C4-2B (cell line): ENCODE results near the gene KL.

Experiments
- H3K27ac ChIP-seq: fragments of 450-650 bp; 2 replicates; pipeline ENCODE4 v1.5.1; 2017
- ZFX ChIP-seq: fragments of 450-650 bp; IDR thresholded peaks from 2 replicates; pipeline ENCODE4 v1.6.1; 2017
- TF ChIP-seq, protein P1 (sequence below): fragments of 450-650 bp; conservative IDR thresholded peaks from 2 replicates; pipeline ENCODE4 v1.5.1; 2017; ENCODE audit warnings: mild to moderate bottlenecking

KL gene

DNA sequence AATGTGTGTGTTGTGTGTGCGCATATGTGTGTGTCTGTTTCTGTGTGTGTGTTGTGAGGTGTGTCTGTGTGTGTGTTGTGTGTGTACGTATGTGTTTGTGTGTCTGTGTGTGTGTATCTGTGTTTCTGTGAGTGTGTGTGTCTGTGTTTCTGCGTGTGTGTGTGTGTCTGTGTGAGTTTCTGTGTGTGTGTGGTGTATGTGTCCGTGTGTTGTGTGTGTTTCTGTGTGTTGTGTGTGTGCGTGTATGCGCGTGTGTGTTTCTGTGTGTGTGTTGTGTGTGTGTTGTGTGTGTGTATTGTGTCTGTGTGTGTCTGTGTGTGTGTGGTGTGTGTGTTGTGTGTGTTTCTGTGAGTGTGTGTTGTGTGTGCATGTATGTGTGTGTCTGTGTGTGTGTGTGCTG lies 38.9 kb upstream of the KL start:
- no peak for TF ChIP-seq ZFX
- TF ChIP-seq, protein P1, sequence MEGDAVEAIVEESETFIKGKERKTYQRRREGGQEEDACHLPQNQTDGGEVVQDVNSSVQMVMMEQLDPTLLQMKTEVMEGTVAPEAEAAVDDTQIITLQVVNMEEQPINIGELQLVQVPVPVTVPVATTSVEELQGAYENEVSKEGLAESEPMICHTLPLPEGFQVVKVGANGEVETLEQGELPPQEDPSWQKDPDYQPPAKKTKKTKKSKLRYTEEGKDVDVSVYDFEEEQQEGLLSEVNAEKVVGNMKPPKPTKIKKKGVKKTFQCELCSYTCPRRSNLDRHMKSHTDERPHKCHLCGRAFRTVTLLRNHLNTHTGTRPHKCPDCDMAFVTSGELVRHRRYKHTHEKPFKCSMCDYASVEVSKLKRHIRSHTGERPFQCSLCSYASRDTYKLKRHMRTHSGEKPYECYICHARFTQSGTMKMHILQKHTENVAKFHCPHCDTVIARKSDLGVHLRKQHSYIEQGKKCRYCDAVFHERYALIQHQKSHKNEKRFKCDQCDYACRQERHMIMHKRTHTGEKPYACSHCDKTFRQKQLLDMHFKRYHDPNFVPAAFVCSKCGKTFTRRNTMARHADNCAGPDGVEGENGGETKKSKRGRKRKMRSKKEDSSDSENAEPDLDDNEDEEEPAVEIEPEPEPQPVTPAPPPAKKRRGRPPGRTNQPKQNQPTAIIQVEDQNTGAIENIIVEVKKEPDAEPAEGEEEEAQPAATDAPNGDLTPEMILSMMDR, result no peak
- H3K27ac ChIP-seq, result no peak overlapping the region

- no peak overlapping the region for H3K27ac ChIP-seq
- TF ChIP-seq, protein P1, result no peak
These were observed 37.9 kb upstream of the KL start for GRCh38 chr13:32978278-32978677.

DNA sequence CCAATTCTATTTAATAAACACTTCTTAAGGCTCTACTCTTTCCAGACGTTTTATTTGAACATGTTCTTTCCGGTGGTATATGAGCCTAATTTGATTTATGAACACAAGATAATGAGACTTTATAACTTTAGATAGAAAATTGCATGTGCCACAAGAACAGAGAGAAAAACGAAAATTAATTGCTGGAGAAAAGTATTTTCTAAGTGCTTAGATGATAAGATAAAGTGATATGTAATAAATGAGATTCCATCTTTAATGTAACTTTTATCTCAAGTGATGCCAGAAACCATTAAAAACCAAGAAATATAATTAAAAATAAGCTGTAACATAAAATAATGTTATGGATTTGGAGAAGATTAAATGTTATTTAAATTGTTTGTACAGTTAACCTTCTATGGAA lies 33.2 kb upstream of the KL start:
- H3K27ac ChIP-seq, result no peak overlapping the region
- TF ChIP-seq, protein P1, result no peak
- TF ChIP-seq ZFX, result no peak

- TF ChIP-seq, protein P1, result no peak
- TF ChIP-seq ZFX, result no peak
- peak overlapping the region; percentile 68 for H3K27ac ChIP-seq
These were observed 31.2 kb upstream of the KL start for GRCh38 chr13:32984857-32985626.

DNA sequence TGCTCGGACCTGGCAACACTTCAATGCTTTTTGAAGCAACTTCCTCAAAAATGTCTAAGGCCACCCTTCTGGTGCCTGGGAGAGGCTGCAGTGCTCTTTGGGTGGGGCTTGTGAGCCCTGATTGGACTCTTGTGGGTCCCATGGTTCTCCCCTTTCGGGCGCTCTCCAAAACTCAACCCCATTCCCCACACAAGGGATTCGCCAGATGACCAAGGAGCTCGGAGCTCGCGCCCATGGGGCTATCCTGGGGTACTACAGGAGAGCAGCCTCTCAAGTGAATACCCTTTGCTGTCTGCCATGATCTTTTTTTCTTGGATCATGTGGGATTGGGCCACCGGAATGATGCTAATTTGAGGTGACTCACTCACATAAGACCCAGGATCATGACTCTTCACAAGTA lies 29.7 kb upstream of the KL start:
- no peak for TF ChIP-seq ZFX
- TF ChIP-seq, protein P1, result no peak
- H3K27ac ChIP-seq, result no peak overlapping the region

GRCh38 chr13:32987462-32987861 lies 28.8 kb upstream of the KL start:
- H3K27ac ChIP-seq, result no peak overlapping the region
- TF ChIP-seq ZFX, result no peak

GRCh38 chr13:32988608-32989289 lies 27.5 kb upstream of the KL start:
- no peak overlapping the region for H3K27ac ChIP-seq
- TF ChIP-seq, protein P1, result no peak
- TF ChIP-seq ZFX, result no peak
